HG02571 (cell line): ENCODE data around the gene TUBB3.
"Not testable (repeated sequence)": the region's sequence is repeated elsewhere in the genome, so short reads cannot be mapped to it uniquely, and the experiment has no call there.

Experiments used
- ATAC-seq: cut with Tn5 transposase; IDR thresholded peaks from one replicate; pipeline ENCODE4 v1.9.1; 2021; ENCODE audit warnings: mild to moderate bottlenecking, moderate library complexity; ENCODE audit not compliant: unreplicated experiment

TUBB3 gene

DNA sequence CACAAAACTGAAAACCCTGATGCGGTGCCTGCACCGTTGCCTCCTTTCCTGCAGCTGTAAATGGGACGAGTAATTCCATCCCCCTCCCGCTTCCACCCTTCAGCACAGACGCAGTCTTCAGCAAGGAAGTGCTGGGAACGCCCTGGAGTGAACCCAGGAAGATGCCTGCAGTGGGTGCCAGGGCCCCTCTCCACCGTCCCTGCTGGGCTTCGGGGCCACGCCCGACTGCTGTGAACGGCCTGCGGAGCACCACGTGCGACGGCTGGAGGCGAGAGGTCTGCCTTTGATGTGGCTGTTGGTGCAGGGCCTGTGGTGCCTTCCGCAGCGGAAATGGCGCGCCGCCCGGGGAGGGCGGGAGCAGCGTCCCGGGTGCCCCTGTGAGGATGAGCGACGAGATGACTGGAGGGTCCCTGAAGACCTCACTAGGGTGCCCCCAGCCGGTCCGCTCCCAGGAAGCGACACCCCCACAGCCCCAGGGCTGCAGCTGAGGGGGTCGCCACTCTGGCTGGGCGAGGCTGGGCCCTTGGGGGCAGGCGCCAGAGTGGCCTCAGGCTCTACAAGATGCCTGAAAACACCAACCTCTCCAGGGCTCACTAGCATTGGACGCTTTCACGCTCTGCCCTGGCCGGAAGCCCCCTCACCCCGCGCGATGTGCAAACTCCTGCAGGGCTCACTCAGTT is 5.2 kb upstream of the TUBB3 start:
- ATAC-seq = peak; percentile 60

DNA sequence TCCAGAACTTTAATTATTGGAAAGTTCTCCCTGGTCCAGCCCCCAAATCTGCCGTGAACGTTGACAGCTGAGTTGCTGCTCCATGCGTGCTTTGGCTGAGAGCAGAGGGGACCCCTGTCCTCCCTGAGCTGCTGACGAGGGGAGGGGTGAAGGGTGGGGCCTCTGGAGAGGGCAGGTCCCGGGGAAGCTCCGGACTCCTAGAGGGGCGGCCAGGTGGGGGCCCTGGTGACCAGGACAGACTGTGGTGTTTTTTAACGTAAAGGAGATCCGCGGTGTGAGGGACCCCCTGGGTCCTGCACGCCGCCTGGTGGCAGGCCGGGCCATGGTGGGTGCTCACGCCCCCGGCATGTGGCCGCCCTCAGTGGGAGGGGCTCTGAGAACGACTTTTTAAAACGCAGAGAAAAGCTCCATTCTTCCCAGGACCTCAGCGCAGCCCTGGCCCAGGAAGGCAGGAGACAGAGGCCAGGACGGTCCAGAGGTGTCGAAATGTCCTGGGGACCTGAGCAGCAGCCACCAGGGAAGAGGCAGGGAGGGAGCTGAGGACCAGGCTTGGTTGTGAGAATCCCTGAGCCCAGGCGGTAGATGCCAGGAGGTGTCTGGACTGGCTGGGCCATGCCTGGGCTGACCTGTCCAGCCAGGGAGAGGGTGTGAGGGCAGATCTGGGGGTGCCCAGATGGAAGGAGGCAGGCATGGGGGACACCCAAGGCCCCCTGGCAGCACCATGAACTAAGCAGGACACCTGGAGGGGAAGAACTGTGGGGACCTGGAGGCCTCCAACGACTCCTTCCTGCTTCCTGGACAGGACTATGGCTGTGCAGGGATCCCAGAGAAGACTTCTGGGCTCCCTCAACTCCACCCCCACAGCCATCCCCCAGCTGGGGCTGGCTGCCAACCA is 4.4 kb upstream of the TUBB3 start, which contains the start of gene MC1R:
MC1R (plus strand) TSS at position 410 of the 895 bp plus-strand sequence; CDS start at position 807, 397 bp downstream.
- ATAC-seq = no peak

DNA sequence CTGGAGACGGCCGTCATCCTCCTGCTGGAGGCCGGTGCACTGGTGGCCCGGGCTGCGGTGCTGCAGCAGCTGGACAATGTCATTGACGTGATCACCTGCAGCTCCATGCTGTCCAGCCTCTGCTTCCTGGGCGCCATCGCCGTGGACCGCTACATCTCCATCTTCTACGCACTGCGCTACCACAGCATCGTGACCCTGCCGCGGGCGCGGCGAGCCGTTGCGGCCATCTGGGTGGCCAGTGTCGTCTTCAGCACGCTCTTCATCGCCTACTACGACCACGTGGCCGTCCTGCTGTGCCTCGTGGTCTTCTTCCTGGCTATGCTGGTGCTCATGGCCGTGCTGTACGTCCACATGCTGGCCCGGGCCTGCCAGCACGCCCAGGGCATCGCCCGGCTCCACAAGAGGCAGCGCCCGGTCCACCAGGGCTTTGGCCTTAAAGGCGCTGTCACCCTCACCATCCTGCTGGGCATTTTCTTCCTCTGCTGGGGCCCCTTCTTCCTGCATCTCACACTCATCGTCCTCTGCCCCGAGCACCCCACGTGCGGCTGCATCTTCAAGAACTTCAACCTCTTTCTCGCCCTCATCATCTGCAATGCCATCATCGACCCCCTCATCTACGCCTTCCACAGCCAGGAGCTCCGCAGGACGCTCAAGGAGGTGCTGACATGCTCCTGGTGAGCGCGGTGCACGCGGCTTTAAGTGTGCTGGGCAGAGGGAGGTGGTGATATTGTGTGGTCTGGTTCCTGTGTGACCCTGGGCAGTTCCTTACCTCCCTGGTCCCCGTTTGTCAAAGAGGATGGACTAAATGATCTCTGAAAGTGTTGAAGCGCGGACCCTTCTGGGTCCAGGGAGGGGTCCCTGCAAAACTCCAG is 3.4 kb upstream of the TUBB3 start:
- ATAC-seq = no peak

DNA sequence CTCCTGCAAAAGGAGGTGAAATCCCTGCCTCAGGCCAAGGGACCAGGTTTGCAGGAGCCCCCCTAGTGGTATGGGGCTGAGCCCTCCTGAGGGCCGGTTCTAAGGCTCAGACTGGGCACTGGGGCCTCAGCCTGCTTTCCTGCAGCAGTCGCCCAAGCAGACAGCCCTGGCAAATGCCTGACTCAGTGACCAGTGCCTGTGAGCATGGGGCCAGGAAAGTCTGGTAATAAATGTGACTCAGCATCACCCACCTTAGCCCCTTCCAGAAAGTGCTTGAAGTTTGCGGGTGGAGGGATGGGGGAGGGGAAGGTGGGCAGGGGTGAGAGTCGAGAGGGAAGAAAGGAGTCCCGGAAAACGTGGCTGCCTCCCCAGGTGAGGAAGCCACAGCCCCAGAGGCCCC is 2.4 kb upstream of the TUBB3 start:
- ATAC-seq = no peak

DNA sequence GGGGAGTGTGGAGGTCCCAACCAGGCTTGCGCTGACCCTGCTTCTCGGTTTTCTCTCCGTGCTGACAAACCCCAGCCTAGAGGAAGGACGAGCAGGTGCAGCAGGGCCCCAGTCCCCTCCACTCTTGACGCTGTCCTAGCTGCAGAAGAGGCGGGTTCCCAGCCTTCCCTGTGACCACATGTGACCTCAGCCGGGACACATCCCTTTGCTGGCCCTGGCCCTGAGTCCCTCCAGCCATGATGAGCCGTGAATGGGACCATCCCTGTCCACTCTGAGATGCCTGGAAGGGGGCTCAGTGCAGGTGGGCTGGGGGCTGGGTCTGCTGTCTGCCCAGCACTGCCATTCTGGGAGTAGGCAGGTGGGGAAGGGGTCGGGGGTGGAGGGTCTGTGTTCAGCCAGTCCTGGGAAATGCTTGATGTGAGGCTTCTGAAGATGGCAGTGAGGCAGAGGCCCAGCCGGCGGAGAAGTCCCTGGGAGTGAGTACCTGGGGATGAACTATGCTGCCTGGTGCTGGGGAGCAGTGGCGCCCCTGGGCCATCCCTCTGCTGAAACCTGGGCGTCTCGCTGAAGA is 1.9 kb upstream of the TUBB3 start:
- no peak for ATAC-seq

DNA sequence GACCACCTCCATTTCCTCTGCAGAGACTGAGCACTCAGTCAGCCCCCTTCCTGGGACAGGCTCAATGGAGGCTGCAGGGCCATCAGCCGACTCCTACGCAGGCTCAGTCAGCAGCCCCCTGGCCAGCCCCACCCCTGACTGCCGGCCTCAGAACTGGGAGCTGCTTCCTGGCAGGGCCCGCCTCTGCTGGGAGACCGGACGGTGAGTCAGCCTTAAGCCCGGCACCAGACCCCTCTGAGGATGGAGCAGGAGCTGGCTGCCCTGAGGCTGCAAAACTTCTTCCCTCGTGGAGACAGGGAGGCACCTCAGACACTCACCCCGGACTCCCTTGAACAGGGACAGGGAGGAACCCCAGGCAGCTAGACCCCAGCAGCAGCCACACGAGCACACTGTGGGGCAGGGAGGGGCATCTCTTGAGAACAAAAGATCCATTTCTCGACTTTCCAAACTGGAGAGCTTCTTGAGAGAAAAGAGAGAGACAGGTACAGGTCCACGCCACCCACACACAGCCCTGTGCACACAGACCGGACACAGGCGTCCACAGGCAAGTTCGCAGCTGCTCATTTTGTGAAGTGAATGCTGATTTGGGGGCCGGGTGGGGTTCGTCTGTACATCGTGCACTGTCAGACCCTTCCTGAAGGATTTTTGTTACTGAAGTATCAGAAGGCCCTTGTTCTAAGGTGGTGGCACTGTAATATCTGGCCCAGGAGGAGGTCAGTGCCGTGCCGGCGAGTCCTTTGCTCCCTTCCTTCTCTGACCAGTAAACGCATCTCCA is 1.3 kb upstream of the TUBB3 start:
- no peak for ATAC-seq

DNA sequence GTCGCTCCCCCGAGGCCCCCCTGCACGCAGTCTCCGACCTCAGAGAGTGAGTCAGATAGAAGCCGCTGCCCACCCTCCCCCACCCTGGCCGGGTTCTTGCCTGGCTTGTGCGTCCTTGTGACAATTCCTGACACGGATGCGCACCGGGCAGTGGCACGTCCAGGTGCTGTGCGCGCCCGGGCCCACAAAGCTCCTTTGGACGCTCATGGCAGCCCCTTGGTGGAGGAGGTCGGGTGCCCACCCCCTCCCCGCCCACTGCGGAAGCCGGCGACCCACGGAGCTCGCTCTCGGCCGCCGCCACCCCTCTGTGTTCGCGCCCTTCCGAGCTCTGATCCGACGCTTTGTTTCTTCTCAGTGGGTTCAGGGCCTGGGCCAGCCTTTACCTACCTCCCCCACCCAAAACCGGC is 662 bp upstream of the TUBB3 start:
- ATAC-seq = no peak

DNA sequence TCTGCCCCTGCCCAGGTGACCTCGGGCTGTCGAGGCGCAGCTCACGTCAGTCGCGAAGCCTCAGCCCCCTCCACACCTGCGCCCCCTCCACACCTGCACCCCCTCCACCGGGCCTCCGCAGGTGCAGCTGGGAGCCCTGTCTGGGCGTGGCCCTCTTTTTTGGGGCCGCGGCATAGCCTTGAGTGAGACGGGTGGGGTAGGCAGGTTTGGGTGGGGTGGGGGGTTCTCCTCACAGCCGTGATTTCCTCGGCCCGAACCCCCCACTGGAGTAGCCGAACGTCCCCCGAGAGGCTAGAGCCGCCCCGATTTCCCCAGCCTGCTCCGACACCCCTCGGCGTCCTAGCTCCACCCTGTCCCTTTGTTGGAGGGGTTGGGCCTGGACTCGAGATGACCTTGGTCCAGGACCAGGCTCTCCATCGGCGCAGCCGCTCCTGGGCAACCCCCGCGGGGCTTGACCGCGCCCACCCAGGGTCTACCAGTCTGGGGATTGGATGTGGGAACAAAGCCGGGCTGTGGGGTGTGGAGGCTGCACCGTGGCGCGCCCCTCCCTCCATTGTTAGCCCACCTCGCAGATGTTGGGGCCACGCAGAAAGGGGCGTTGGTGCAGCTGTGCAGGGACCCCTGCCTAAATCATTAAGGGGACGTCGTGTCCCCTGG is 626 bp downstream of the TUBB3 start:
- ATAC-seq = no peak

DNA sequence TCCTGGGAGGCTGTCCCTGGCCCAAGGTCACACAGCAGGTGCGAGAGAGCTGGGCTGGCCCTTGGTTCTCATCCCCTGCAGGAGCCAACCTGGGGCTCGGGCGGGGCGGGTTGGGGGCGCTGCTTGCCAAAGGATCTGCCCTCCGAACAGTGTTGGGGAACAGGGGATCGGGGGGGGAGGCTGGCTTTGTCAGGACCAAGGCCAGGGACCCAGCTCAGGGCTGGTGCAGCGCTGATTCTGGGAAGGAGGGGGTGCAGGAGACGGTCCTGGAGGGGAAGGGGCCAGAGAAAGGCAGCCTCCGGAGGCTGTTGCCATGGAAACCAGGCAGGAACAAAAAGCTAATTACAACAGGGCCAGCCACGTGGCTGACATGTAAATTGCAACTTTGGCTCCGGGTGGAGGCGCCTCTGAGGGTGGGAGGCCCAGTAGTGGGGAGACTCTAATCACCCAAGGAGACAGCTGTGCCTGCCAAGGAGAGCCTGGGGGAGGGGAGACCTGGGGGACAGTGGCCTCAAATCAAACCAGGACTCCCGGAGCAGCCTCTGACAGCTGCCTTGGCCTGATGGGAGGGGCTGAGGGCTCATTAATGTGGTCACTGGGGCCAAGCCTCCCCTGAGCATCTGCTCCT is 1.3 kb downstream of the TUBB3 start:
- ATAC-seq = no peak

DNA sequence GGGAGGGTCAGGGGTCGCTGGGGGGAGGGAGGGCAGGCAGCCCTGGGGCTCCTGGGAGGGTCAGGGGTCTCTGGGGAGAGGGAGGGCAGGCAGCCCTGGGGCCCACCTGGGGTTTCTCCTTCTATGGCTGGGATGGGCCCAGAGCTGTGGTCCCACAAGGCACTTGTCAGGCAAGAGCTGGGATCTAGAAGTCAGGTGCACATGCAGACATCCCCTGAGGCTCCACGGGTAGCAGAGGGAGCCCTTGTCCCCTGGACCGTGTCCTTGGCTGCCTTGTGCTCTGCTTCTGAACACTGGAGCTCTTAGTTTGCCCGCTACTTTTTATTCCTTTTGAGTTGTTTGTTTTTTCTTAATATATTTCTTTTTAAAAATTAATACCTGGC is 1.8 kb downstream of the TUBB3 start:
- no peak for ATAC-seq

DNA sequence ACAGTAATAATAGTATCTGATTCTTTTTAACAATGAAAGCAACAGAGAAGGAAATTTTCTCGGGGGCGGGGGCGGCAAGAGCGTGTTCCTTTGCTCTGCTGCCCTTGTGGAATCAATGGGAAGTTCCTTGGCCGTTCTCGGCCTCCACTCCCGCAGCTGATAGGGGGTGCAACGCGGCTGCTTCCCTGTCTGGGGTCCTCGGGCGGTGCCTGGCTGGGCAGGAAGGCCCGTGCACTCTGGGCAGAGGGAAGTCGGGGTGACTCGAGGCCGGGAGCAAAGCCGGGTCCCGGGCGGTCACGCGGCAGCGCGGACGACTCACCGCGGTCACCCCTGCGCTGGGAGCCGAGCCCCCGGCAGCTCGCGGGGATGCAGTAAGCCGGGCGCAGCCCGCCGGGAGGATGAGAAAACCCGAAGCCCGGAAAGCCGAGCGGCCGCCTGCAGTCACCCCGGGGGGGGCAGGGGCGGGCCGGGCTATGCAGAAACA is 2.5 kb downstream of the TUBB3 start:
- ATAC-seq = peak; percentile 6

DNA sequence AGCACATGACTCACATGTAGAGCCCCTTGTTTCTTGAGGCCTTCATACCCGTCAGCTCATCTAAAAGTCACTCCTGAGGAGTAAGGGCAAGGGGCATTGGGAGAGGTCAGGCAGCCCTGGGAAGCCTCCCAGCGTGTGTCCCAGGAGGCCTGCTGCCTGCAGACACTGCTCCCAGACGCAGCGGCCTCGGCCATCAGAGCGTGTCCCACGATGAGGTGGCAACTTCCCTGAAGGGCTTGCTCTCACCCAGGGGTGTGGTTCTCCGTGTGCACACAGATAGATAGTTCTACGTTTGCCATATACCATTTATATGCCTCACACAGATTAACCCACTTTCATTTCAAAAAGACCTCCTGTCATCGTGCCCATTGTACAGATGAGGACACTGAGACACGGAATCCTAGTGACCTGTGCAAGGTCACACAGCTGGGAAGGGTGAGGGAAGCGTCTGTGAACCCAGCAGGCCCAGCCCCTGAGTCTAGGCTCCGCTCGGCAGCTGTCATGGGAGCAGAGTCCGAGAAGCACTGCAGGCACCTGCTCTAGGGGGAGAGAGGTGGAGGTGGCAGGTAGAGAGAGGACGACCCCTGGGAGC is 8.3 kb downstream of the TUBB3 start:
- ATAC-seq = no peak

DNA sequence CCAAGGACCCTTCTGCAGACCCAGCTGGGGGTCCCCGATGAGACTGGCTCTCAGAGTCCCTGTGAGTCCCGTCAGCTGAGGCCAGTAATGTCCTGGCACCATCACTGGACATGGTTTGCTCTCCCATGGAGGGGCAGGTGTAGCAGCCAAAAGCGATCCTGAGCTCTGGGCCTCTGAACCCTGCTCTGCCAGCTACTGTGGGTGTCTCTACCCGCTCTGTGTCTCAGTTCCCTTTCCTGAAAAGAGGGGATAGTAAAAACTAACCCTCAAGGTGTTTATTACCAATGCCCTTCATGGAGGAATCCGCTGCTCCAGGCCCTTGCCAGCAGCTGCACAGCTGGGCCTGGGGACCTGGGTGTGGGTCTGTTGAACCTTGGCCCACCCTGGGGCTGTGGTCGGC is 8.8 kb downstream of the TUBB3 start:
- no peak for ATAC-seq

DNA sequence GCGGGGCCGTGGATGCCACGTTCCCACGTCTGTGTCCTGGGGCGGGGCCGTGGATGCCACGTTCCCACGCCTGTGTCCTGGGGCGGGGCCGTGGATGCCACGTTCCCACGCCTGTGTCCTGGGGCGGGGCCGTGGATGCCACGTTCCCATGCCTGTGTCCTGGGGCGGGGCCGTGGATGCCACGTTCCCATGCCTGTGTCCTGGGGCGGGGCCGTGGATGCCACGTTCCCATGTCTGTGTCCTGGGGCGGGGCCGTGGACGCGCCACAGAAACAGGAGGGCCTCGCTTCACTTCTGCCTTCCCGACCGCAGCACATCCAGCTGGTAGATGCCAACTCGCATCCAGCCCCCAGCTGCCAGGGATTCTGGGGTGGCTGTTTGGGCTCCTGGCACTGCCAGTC is 10.9 kb downstream of the TUBB3 start:
- not testable (repeated sequence) for ATAC-seq

DNA sequence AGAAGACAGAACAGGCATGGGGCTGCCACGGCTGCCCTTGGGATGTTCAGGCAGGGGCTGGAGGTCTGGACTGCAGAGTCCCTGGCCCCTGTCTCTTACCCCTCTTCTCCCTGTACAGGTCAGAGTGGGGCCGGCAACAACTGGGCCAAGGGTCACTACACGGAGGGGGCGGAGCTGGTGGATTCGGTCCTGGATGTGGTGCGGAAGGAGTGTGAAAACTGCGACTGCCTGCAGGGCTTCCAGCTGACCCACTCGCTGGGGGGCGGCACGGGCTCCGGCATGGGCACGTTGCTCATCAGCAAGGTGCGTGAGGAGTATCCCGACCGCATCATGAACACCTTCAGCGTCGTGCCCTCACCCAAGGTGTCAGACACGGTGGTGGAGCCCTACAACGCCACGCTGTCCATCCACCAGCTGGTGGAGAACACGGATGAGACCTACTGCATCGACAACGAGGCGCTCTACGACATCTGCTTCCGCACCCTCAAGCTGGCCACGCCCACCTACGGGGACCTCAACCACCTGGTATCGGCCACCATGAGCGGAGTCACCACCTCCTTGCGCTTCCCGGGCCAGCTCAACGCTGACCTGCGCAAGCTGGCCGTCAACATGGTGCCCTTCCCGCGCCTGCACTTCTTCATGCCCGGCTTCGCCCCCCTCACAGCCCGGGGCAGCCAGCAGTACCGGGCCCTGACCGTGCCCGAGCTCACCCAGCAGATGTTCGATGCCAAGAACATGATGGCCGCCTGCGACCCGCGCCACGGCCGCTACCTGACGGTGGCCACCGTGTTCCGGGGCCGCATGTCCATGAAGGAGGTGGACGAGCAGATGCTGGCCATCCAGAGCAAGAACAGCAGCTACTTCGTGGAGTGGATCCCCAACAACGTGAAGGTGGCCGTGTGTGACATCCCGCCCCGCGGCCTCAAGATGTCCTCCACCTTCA is 11.7 kb downstream of the TUBB3 start:
- ATAC-seq = no peak

DNA sequence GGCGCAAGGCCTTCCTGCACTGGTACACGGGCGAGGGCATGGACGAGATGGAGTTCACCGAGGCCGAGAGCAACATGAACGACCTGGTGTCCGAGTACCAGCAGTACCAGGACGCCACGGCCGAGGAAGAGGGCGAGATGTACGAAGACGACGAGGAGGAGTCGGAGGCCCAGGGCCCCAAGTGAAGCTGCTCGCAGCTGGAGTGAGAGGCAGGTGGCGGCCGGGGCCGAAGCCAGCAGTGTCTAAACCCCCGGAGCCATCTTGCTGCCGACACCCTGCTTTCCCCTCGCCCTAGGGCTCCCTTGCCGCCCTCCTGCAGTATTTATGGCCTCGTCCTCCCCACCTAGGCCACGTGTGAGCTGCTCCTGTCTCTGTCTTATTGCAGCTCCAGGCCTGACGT is 12.5 kb downstream of the TUBB3 start:
- ATAC-seq = not testable (repeated sequence)

DNA sequence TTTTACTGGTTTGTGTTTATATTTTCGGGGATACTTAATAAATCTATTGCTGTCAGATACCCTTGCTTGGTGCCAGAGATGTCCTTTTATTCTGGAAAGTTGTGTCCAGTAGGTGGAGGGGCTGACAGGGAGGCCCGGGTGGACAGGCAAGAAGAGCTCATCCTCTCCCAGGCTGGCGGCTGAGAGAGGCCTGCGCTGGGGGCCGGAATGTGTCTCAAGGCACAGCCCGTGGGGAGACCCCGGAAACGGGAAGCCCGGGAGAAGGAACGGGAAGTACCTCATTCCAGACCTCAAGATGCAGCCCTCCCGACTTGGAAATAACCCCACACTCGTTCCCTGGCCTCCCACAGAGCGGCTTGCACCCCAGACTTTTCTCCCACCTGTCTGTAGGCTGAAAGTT is 12.9 kb downstream of the TUBB3 start:
- no peak for ATAC-seq

DNA sequence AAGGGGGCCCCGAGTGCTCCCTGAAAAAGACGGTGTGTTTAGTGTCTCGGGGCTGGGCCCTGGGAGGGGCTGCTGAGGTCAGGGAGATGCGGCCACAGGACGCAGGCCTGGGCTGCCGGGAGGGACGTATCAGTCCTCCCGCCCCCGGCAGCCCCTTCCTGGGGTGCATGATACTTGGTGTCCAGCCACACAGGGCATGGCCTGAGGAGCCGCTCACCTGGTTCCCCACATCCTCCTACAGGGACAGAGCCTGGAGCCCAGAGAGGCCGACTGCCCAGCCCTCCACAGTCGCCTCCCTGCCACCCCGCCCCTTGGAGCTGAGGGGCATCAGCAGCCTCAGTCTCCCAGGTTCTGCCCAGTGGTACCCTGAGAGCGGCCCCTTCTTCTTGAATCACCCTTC is 13.4 kb downstream of the TUBB3 start:
- ATAC-seq = no peak
